Germinal center (tissue), 1 donor: ENCODE results near the gene TAC3.
"Not testable (repeated sequence)": the region's sequence is repeated elsewhere in the genome, so short reads cannot be mapped to it uniquely, and the experiment has no call there.

Experiments used
- DNase-seq: peaks from one replicate; pipeline ENCODE4 v3.0.0; 2012; ENCODE audit warnings: mixed read lengths, low spot score

Gene TAC3

GRCh38 chr12:57016348-57016747 lies at the start of gene TAC3:
Gene TAC3, minus strand, starts transcription at chr12:57016529. Its CDS starts 732 bp downstream, at chr12:57015797.
- no peak for DNase-seq

GRCh38 chr12:57063991-57064685 lies 47.8 kb upstream of the TAC3 start:
- peak; percentile 59 for DNase-seq

DNA sequence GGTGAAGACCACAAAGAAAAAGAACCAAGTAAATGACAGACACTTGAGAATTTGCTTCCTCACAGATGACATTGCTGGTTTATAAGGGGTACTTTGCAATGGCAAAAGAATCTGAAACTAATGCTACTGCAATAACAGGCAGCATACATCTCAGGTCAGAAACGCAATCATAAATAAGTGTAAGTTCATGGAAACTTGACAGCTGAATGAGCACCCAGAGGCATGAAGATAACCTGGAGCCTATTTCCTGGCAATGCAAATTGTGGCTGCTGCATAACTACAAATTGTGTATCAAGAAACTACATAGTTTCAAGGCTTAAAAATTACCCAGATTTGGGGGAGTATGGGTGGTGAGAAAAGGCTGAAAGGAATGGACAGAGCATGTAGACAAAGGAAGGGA lies 42.1 kb upstream of the TAC3 start:
- DNase-seq, result peak; percentile 52

GRCh38 chr12:57057067-57057751 lies 40.9 kb upstream of the TAC3 start:
- DNase-seq, result no peak

DNA sequence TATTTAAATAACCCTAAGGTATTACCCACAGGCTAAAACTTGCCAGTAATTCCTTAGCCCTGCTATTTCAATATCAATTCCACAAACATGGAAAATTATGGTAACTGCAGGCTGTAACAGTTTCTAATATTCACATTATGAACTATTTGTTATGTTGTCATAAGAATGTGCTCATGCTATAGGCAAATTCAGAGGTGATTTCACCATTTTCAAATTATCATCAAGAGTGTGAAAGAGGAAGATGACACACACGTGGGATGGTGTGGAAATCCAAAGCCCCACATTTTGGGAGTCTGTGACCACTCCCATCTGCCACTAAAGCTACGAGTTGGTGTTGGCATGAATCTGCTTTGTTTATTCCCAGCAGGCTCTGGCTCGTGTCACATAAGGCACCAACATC lies 39.5 kb upstream of the TAC3 start:
- DNase-seq, result no peak

GRCh38 chr12:57053901-57054300 lies 37.6 kb upstream of the TAC3 start:
- DNase-seq, result not testable (repeated sequence)

DNA sequence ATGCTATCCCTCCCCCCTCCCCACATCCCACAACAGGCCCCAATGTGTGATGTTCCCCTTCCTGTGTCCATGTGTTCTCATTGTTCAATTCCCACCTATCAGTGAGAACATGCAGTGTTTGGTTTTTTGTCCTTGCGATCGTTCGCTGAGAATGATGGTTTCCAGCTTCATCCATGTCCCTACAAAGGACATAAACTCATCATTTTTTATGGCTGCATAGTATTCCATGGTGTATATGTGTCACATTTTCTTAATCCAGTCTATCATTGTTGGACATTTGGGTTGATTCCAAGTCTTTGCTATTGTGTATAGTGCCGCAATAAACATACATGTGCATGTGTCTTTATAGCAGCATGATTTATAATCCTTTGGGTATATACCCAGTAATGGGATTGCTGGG lies 36.8 kb upstream of the TAC3 start:
- not testable (repeated sequence) for DNase-seq

DNA sequence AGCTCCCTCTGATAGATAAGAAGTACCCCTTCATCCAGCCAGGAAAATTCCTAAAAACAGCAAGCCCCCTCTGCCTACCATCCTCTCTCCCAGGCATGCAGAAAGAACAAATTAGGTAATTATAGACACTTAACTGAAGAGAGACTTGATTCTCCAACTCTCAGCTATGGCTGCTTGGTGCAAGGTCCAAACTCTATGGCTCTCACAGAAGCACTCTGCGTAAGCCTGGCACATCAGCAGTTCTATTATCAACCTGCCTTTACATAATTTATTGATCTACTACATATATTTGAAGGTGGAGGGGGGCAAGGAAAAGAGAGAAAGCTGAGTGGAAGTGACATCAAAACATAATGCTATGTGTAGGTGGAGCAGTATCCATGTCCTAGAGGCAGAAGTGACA lies 34.7 kb upstream of the TAC3 start:
- no peak for DNase-seq

DNA sequence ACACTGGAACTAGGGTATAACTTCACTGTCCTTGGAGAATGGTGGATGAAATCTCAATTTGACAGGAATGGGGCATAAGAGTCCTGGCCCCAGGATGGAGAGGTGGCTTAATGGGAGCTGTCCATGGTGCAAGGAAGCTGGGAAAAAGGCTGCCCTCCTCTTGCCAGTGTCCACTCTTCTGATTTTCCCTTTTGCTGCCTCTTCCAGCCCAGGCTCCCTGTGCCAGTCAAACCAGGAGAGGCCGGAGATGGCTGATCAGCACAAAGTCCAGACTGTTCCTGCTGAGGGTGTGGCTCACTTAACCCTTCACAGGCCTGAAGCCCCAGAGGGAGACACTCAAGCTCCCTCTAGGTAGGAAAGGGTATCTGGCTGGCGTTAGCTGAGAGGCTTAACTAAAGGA lies 33.6 kb upstream of the TAC3 start, which contains the start of gene MYO1A:
Gene MYO1A, minus strand, starts transcription at position 240 of the 400 bp plus-strand sequence. CDS start 1,806 bp downstream, outside the sequence.
- DNase-seq, result no peak

GRCh38 chr12:57049119-57049446 lies 32.8 kb upstream of the TAC3 start:
- DNase-seq, result no peak

DNA sequence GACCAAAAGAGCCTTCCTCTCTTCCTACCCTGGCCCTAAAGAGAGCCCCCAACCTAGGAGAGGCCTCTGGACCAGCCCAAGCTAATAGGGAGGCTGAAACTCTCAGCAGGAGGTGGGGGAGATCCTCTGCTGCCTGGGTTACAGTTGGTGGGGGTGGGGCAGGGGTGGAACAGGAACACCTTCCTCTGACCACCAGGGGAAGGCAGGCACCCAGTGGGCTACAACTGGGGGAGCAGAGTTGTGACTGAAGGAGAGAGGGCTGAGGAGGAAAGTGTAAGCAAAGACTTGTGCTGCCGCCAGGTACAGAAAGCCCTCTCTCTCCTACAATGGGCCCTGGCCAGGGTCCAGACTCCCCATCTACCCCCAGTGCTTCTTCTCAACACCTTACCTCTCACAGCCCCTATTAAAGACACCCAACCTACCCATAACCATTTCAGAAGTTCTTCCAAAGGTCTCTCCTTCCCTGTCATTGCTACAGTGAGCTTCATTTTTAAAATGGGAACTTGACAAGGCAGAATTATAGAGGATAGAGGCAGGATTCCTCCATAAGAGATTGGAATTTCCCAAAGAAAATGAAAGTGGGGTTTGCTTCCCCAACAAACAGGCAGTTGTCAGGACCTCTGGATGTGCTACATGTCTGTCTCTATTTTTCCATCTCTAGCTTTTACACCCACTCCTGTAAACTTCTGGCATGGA lies 32.2 kb upstream of the TAC3 start:
- no peak for DNase-seq

- no peak for DNase-seq
Observed at GRCh38 chr12:57047981-57048380, 31.7 kb upstream of the TAC3 start.

GRCh38 chr12:57046947-57047890 lies 30.9 kb upstream of the TAC3 start:
- DNase-seq, result no peak

GRCh38 chr12:57046086-57046791 lies 29.9 kb upstream of the TAC3 start:
- DNase-seq, result no peak

DNA sequence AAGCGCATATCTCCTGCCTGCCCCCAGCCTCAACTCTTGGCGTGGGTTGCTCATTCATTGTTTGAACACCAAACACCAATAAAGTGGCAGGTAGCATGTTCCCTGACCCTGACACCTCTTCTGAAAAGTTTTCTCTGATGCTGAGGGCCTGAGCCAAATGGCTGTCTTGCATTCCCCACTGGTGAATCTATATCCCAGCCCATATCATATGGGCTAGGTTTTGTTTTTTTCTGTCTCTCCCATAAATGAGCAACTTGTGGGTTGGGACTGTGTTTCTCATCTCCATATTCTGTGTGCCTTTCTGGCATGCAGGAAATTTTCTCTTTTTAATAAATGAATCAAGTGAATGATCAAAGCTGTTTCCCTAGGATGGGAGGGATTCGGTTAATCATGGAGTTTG lies 28.6 kb upstream of the TAC3 start:
- DNase-seq, result no peak

DNA sequence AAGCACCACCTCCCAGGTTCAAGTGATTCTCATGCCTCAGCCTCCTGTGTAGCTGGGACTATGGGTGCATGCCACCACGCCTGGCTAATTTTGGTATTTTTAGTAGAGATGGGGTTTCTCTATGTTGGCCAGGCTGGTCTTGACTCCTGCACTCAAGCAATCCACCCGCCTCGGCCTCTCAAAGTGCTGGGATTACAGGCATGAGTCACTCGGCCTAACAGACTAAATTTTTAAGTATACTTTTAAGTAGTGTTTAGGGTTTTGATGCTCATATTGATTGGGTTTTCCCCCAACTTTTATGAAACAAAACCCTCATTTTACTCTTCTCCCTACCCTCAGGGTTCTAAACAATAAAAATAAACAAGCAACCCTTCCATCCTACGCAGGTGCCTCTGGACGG lies 28.1 kb upstream of the TAC3 start:
- DNase-seq, result no peak

DNA sequence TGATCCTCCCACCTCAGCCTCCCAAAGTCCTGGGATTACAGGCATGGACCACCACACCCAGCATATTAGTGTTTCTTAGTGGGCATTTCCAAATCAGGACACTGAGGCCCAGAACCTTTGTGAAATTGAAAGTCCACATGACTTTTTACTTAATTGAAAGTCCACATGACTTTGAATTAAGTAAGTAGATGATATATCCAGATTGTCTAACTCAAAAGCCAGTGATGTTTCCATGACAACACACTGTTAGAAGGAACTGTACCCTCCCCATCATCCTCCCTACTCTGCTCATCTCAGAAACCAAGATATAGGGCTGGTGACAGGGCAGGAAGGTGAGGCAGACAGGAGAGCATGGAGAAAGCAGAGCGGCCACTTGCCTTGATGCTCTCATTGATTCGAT lies 26.4 kb upstream of the TAC3 start:
- no peak for DNase-seq

- no peak for DNase-seq
Observed at GRCh38 chr12:57040750-57041149, 24.4 kb upstream of the TAC3 start.

- no peak for DNase-seq
Observed at GRCh38 chr12:57040211-57040610, 23.9 kb upstream of the TAC3 start.

GRCh38 chr12:57039016-57039798 lies 22.9 kb upstream of the TAC3 start:
- no peak for DNase-seq

GRCh38 chr12:57037264-57037663 lies 20.9 kb upstream of the TAC3 start:
- DNase-seq, result no peak
